Dedifferentiated amniotic fluid mesenchymal stem cell (primary cell): Measurements from ENCODE around the gene LGR5.
"Not testable (repeated sequence)": the region's sequence is repeated elsewhere in the genome, so short reads cannot be mapped to it uniquely, and the experiment has no call there.

ENCODE experiments used
- DNase-seq: peaks from one replicate; pipeline ENCODE4 v3.0.0-alpha.2; 2016; ENCODE audit errors: extremely low spot score

The LGR5 gene

DNA sequence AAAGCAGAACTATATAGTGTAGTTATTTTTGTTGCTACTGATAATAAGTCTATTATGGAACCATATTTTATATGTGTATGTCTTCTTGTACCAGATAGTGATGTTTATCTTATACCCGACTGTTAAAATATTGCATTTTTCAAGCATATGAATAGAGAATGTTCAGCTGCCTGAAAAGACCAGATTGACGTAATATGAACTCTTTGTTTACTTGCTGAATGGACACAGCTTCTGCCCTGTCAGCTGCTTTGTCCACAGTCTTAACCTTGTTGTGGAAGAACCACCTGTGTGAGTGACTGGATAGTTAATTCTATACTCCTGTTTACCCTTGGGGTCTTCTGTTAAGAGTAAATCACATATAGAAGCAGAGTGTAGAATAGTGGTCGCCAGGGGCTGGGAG lies 109.3 kb downstream of the LGR5 start:
- DNase-seq: no peak

DNA sequence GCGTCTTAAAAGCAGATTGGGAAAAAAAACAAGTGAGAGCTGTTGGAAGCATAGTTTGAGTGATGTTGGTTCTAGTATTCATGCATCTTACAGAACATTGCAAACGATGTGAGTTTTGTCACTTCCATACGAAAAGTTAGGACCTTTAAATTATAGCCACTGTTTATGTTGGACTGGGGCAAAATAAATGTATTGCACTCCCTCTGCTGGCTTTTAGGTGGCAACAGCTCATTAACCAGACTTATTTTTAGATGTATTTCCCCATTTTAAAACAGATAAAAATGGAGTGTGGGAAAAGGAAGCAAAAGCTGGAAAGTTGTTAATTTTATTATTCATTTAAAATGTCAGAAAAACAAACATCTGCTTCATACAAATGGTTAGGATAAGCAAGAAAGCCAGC lies 111.9 kb downstream of the LGR5 start:
- peak; percentile 22 for DNase-seq

DNA sequence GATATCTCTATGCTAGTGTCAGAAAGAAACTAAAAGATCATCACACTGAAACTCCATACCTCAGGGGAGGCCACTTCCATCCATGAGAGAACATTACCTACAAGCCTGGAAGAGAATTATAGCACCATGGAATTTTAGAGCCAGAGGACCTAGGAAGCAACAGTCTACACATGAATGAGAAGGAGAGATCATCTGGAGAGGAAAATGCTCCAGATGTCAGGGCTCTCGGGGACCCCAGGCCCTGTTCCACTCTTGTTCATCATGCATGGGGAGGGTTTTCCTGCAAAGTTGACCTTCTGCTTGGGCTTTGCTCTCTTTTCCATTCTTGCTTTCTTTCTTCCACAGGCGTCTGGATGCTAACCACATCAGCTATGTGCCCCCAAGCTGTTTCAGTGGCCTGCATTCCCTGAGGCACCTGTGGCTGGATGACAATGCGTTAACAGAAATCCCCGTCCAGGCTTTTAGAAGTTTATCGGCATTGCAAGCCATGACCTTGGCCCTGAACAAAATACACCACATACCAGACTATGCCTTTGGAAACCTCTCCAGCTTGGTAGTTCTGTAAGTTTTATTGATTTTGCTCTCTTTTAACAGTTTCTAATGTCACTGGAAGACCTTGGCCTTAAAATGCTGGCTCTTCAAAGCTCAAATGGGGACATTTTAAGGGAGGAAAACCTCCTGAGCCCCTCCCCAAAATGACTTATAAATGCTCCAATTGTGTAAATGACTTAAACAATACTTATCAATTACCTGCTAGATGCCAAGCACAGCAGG lies 113.3 kb downstream of the LGR5 start:
- DNase-seq: no peak

DNA sequence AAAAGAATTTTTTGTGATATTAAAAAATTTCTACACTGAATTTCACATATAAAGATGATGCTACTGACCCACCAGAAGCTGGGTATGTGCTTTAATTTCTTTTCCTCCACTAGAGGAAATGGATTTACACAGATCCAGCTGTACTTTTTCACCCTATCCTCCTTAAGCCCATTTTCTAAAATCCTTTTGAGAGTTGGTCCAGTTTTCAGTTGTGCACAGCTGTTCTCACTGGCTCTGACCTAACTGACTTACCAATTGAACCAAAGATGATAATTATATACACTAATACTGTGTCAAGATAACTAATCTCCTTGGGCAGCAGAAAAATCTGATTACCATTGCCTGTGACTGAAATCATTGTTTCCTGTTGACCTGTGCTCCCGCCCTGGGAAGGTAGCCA lies 115.6 kb downstream of the LGR5 start:
- DNase-seq: no peak

DNA sequence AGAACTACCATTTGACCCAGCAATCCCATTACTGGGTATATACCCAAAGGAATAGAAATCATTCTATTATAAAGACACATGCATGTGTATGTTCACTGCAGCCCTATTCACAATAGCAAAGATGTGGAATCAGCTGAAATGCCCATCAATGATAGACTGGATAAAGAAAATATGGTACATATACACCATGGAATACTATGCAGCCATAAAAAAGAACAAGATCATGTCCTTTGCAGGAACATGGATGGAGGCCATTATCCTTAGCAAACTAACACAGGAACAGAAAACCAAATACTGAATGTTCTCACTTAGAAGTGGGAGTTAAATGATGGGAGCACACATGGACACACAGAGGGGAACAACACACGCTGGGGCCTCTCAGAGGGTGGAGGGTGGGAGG lies 116.2 kb downstream of the LGR5 start:
- DNase-seq: not testable (repeated sequence)

DNA sequence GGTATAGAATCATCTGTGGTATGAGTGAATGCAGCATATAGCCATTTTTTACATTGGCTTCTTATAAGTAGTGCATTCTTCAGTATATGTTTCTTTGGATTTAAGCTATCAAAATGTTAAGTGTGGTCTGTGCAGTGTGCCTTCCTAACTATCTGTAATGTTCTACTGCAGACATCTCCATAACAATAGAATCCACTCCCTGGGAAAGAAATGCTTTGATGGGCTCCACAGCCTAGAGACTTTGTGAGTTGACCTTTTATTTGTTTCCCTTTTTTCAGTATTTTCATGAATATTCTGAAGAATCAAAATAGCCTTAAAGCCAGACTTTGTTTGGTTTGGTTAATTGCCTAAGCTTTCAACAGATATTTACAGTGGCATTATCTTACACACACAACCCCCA lies 116.8 kb downstream of the LGR5 start:
- no peak for DNase-seq

DNA sequence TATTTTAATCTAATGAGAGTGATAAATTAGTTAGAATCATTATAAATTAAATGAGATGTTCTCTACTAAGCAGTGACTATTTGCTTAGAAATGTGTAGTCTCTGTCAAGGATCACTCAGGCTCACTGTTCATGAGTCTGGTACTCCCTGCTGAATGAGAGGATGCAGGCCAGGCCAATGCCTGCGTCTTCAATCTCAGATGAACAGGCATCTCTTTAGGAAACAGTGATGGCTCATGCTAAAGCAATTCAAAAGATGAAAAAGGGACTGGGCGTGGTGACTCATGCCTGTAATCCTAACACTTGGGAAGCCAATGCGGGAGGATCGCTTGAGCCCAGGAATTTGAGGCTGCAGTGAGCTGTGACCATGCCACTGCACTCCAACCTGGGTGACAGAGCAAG lies 117.3 kb downstream of the LGR5 start:
- peak; percentile 80 for DNase-seq

DNA sequence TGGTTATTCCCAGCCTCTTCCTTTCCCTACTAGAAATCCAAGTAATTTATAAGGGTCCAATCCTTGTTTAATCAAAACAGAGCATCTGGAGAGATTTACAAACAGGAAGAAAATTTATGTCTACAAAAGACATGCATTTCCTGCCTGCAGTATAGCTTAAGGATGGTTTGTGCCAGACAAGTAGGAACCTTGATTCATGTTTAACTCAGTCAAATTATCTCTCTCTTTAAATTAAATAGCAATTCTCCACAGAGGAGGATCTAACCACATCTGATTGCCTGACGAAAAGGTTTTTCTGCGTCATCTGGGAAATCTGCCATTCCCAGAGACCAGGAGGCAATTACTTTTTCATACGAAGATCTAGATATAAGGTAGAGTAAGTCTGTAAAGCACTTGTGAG lies 118.8 kb downstream of the LGR5 start:
- DNase-seq: no peak

DNA sequence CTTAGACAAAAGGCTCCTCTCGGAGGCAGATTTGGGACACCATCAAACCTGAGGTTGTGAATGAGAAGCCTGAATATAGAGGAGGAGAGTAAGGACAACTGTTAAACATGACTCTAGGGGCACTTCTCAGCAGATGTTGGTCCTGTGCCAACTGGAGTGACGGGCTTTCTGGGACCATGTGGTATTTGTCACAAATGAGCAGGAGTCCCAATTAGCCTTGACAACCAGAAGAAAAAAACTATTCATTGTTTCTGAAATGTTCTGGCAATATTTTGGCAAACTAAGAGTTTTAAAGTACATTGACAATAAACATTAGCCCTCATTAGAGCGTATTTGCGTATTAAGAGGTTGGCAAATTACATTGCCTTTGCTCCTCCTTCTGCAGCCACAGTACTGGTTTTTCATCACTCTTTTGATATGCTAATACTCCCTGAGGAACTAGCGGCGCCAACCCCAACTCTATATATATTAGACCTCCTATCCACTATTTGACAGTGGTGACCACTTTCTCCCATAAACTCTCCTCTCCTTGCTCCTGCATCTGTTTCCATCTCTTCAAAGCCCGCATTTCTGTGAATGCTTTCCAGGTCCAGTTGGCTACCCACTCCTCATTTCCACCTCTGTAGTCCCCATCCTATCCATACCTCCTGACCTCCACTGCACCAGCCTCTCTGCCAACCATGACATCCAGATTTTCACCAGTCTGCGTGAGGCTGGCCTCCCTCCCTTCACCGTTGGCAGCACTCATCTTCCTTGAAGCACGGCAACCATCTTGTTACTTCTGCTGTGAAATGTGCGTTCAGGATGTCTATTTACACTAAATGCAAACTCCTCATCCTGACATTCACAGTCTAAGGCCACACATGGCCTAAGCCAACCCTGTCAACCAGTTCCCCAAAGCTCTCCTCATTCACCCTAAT lies 123.3 kb downstream of the LGR5 start:
- DNase-seq: no peak

DNA sequence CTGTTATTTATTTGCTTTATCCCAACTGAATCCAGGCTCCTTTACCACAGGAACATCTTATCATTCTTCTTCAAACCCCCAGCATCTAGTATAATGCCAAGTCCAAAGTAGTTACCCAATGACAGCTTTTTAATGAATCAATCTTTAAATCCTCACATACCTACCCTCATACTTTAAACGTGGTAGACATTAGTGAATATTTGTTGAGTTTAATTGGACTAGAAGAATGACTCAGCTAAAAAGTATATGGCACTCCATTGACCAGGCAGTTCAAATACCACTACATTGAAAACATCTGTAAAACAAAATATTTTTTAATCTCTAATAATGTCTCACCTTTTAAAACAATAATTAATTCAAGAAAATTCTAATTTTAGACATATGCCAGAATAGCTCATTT lies 125.9 kb downstream of the LGR5 start:
- no peak for DNase-seq

DNA sequence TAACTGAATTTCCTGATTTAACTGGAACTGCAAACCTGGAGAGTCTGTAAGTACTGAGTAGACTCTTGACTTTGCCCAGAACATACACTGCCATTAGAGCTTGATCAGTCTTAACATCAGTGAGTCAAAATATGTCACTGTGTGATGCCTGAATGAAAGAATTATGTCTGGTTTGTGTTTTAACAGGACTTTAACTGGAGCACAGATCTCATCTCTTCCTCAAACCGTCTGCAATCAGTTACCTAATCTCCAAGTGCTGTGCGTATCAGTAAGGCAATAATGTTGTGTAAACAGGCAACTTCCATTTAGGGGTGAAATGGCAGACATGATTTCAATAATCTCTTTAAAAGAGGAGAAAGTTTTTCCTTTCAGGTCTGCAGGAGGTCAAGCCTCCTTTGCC lies 127.1 kb downstream of the LGR5 start:
- DNase-seq: no peak

DNA sequence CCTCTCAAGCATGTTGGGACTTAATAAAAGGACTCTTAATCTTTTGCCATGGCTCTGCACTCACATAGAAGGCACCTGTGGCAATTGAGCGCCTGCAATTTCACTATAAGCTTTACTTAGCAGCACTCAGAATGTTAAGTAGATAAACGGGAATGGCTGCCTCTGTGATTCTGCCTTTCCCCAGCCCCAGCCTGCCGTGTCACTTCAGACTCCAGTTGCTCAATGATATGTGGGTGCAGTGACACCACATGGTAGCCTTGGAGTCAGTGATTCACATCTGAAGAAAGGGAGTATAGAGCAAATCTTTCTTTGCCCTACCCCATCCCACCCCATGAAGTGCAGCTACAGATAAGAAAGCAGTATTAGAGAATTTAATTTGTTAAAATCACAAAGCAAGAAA lies 127.9 kb downstream of the LGR5 start:
- no peak for DNase-seq

DNA sequence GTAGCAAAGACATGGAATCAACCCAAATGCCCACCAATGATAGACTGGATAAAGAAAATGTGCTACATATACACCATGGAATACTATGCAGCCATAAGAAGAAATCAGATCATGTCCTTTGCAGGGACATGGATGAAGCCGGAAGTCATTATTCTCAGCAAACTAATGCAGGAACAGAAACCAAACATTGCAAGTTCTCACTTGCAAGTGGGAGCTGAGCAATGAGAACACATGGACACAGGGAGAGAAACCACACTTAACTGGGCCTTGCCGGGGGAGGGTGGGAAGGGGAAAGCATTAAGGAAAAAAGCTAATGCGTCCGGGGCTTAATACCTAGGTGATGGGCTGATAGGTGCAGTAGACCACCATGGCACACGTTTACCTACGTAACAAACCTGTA lies 130.3 kb downstream of the LGR5 start:
- DNase-seq: not testable (repeated sequence)

DNA sequence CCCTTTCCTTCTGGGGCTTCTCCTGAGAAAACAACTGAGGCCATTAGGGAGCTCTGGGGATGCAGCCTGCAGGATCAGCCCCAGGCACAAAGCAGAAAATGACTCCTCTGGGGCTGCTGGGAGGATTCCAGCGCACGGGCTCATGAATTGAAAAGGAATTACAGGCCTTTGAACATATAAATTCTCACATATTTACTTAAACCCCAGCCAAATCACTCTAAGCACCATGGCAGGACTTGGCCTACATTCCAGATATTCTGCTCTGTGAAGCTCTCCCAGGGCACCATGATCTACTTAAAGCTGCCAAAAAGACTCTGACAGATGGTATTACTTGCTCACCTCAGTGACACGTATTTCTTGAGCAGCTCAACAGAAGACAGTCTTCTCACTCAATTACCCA lies 136.9 kb downstream of the LGR5 start:
- no peak for DNase-seq

DNA sequence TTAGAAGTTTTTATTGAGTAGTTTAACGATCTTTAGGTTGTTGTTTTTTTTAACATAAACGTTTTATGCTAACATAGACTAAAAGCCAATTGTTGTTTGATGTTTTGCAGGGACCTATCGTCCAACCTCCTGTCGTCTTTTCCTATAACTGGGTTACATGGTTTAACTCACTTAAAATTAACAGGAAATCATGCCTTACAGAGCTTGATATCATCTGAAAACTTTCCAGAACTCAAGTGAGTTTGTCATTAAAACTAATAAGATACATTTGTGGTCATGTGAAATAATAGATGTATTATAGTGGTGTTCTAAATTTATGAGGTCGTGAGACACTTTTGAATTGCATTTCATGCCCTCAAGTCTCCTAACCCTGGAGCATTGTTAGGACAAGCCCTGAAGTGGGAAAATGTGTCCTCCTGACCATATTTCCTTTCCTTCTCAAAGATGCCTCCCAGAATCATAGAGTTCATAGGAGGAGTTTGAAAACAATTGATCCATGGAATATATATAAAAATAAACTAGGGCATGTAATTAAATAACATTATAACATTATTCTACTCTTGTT lies 139.2 kb downstream of the LGR5 start:
- no peak for DNase-seq

DNA sequence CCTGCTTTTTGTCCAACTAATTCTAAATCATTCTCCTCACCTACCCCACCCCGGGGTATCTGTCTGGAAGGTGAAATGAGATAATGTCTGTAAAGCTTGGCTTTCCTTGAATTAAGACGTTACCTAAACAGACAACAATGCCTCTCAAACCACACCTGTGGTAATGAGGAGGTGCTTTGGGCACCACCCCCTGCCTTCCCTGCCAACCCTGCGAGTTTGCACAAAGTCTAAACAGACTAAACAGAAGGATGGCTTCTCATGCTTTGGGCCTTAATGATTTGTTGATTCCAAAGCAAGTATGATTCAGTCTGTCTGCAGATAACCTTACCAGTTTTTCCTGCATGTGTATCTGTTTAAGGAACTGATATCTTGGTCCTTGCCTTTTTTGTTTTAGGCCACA lies 141.6 kb downstream of the LGR5 start:
- DNase-seq: no peak

DNA sequence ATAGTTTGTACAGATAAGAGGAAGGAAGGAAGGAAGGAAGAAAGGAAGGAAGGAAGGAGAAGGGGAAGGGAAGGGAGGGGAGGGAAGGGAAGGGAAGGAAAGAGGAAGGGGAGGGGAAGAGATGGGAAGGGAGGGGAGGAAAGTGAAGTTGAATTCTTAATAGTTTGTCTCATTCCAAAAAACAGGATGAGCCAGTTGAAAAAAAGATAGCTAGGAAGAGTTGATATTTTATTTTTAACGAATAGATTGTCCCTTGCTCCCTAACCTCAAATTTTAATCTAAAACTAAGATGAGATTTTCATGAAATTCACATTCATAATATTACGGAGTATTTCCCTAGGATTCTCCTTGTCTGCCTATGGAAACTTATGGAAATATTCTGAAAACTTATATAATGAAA lies 143.3 kb downstream of the LGR5 start:
- DNase-seq: no peak

DNA sequence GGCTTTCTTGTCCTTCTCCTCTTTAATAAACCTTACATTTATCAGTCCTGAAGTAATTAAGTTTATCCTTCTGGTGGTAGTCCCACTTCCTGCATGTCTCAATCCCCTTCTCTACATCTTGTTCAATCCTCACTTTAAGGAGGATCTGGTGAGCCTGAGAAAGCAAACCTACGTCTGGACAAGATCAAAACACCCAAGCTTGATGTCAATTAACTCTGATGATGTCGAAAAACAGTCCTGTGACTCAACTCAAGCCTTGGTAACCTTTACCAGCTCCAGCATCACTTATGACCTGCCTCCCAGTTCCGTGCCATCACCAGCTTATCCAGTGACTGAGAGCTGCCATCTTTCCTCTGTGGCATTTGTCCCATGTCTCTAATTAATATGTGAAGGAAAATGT lies 144.8 kb downstream of the LGR5 start:
- no peak for DNase-seq

DNA sequence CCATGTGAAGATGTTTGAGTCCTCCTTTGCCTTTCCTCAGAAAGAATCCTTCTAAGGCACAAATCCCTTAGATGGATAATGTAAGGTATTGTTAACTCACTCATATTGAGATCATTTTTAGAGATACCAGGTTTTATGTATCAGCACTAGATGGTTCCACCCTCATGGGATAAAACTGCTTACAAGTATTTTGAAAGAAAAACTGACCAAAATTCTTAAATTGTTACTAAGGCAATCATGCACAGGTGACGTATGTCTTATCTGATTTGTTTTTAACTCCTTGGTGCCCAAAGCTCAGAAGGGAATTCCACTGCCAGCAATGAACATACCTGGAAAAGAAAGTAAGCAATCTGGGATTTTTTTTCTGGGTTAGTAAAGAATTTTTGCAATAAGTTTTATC lies 145.6 kb downstream of the LGR5 start:
- no peak for DNase-seq

DNA sequence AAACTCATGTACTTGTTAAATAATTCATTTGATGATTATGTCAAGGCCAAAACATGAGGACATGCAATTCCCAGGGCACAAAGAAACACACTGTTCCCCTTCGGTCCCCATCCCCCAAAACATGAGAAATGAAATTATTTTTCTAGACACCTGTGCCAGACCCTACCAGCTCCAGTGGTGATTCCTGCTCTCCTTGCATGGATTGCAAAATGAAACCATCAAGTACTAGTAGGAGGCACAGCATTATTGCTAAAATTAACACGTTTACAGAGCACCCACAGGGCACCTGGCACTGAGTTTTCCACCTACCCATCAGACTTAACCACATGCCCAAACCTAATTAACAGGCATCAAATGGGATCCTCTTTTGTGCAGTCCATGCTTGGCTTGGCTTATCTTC lies 147.4 kb downstream of the LGR5 start:
- no peak for DNase-seq

DNA sequence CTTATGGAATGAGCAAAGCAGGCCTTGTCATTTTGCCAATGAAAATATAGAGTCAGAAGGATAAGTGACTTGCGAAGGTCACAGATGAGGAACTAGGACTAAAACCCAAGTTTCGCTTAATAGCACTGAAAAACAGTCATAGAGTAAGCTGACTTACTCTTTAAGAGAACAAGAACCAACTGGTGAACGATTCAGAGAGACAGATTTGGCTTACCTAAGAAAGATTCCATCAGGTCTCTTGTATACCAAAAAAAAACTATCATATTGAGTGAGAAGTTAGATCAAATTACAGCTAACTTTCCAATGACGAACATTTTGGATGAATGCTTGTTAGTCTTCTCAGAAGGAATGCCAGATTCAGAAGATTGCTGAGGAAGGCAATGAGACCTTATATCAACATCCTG lies 149.9 kb downstream of the LGR5 start:
- DNase-seq: peak; percentile 61

DNA sequence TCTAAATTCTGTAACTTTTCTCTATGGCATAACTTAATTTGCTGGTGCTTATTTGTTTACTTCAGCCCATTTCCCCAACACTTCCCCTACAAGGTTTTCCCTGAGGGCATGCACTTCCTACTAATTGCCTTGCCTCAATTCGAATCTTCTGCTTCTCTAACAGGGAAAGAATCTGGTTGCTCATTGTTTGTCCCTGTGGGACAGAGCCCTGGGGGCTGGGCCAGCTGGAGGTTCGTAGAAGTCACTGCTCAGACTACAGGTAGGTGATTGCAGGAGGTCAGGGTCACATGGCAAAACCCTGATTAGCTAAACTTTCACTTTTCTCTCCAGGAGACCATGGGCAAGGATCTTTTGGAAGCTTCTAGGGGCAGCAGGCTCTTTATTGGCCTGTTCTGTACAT lies 152.0 kb downstream of the LGR5 start:
- DNase-seq: no peak

DNA sequence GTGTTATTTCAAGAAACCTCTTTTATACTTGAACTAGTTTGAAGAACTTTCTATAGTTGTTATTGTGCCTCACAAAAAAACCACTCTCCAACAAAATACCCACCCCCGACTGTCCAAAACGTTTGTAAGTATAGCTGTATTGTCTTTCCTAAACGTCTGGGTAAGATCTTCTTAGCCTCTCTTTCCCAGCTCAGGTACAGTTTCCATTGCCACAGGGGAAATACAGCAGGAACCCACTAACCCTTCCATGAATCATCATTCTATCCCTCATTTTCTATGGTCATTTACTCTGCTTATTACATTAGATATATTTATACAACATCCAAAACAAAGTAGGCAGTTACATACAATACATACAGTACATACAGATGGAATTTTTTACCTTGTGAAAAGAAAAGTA lies 153.2 kb downstream of the LGR5 start:
- no peak for DNase-seq
